HG03460 (cell line): ENCODE data around the gene SPG7.
A peak's percentile ranks its signal among the peaks of the same experiment; 100 is the strongest.

Experiments used
- ATAC-seq: cut with Tn5 transposase; IDR thresholded peaks from one replicate; pipeline ENCODE4 v1.9.1; 2021; ENCODE audit not compliant: unreplicated experiment

SPG7 gene

GRCh38 chr16:89484923-89485679, 23.1 kb upstream of the SPG7 start:
- peak; percentile 41 for ATAC-seq

GRCh38 chr16:89485701-89486246, 22.4 kb upstream of the SPG7 start:
- ATAC-seq: no peak

GRCh38 chr16:89489040-89489897, 18.9 kb upstream of the SPG7 start:
- ATAC-seq: no peak

GRCh38 chr16:89489898-89490438, 18.2 kb upstream of the SPG7 start:
- no peak for ATAC-seq

GRCh38 chr16:89490439-89491237, 17.6 kb upstream of the SPG7 start, which contains the start of gene ANKRD11:
ANKRD11 (minus strand) TSS chr16:89490561; CDS start chr16:89317019, 173,542 bp downstream.
- ATAC-seq: peak; percentile 76

GRCh38 chr16:89491238-89491869, 16.8 kb upstream of the SPG7 start:
- ATAC-seq: no peak

- no peak for ATAC-seq
Measured at GRCh38 chr16:89491974-89492687, 16.1 kb upstream of the SPG7 start.

GRCh38 chr16:89493776-89494175, 14.4 kb upstream of the SPG7 start:
- no peak for ATAC-seq

- ATAC-seq: no peak
Measured at GRCh38 chr16:89495121-89495520, 13.1 kb upstream of the SPG7 start.

- no peak for ATAC-seq
Measured at GRCh38 chr16:89498839-89499238, 9.4 kb upstream of the SPG7 start.

- ATAC-seq: no peak
Measured at GRCh38 chr16:89499767-89500166, 8.4 kb upstream of the SPG7 start.

- ATAC-seq: no peak
Measured at GRCh38 chr16:89502081-89502843, 5.9 kb upstream of the SPG7 start.

- no peak for ATAC-seq
Measured at GRCh38 chr16:89504091-89504490, 4.1 kb upstream of the SPG7 start.

- ATAC-seq: peak; percentile 36
Measured at GRCh38 chr16:89505204-89506112, 2.7 kb upstream of the SPG7 start.

GRCh38 chr16:89506113-89506504, 2.1 kb upstream of the SPG7 start:
- no peak for ATAC-seq

- no peak for ATAC-seq
Measured at GRCh38 chr16:89506791-89507191, 1.4 kb upstream of the SPG7 start.

GRCh38 chr16:89507214-89507833, 879 bp upstream of the SPG7 start:
- peak; percentile 6 for ATAC-seq
